Activated CD4-positive, alpha-beta T cell treated with anti-CD3 and anti-CD28 coated beads, Interleukin-2, amount 50 U/mL, for 1 hour (primary cell): ENCODE data around the gene MYH15.
"Not testable (repeated sequence)": the region's sequence is repeated elsewhere in the genome, so short reads cannot be mapped to it uniquely, and the experiment has no call there.

ENCODE experiments used
- DNase-seq: peaks from one replicate; pipeline ENCODE4 v3.0.0-alpha.2; 2020

MYH15 gene

GRCh38 chr3:108381529-108382140 is 128.8 kb downstream of the MYH15 start:
- DNase-seq = no peak

GRCh38 chr3:108380128-108380795 is 130.1 kb downstream of the MYH15 start:
- DNase-seq = no peak

GRCh38 chr3:108378952-108379342 is 131.4 kb downstream of the MYH15 start:
- DNase-seq = not testable (repeated sequence)

GRCh38 chr3:108378153-108378951 is 132.0 kb downstream of the MYH15 start:
- no peak for DNase-seq

GRCh38 chr3:108377384-108377783 is 133.0 kb downstream of the MYH15 start:
- no peak for DNase-seq

- DNase-seq = no peak
Measured at GRCh38 chr3:108376026-108376425, 134.4 kb downstream of the MYH15 start.

- no peak for DNase-seq
Measured at GRCh38 chr3:108359011-108359410, 151.4 kb downstream of the MYH15 start.

- DNase-seq = no peak
Measured at GRCh38 chr3:108357042-108357441, 153.4 kb downstream of the MYH15 start.

GRCh38 chr3:108354562-108354961 is 155.8 kb downstream of the MYH15 start:
- DNase-seq = no peak

- no peak for DNase-seq
Measured at GRCh38 chr3:108352176-108352575, 158.2 kb downstream of the MYH15 start.

GRCh38 chr3:108346301-108347227 is 163.8 kb downstream of the MYH15 start:
- DNase-seq = no peak

- no peak for DNase-seq
Measured at GRCh38 chr3:108345492-108346205, 164.7 kb downstream of the MYH15 start.

GRCh38 chr3:108343491-108343890 is 166.9 kb downstream of the MYH15 start:
- no peak for DNase-seq

GRCh38 chr3:108342837-108343486 is 167.4 kb downstream of the MYH15 start:
- DNase-seq = no peak

GRCh38 chr3:108341911-108342310 is 168.5 kb downstream of the MYH15 start:
- no peak for DNase-seq

GRCh38 chr3:108338901-108339545 is 171.4 kb downstream of the MYH15 start:
- DNase-seq = no peak

- DNase-seq = no peak
Measured at GRCh38 chr3:108334701-108335100, 175.7 kb downstream of the MYH15 start.

GRCh38 chr3:108333961-108334360 is 176.4 kb downstream of the MYH15 start:
- no peak for DNase-seq

- DNase-seq = no peak
Measured at GRCh38 chr3:108331792-108332191, 178.6 kb downstream of the MYH15 start.
